Nephron (organoid): ENCODE results near the gene HIPK4.
A peak's percentile ranks its signal among the peaks of the same experiment; 100 is the strongest.

Source experiments
- H3K27ac Mint-ChIP-seq, 3 experiments: 2 replicates each; pipeline ENCODE4 v1.8.0; 2020; ENCODE audit warnings: mixed read lengths in 3 of 3, mild to moderate bottlenecking in 2 of 3, moderate library complexity in 1 of 3
- H3K27me3 Mint-ChIP-seq: 2 replicates; pipeline ENCODE4 v1.8.0; 2021; ENCODE audit warnings: low read depth, mild to moderate bottlenecking, moderate library complexity, mixed read lengths
- H3K36me3 Mint-ChIP-seq: 2 replicates; pipeline ENCODE4 v1.8.0; 2020; ENCODE audit warnings: low read depth, mixed read lengths
- H3K4me1 Mint-ChIP-seq: 2 replicates; pipeline ENCODE4 v1.8.0; 2020; ENCODE audit warnings: mixed read lengths
- H3K4me3 Mint-ChIP-seq, 3 experiments: 2 replicates each; pipeline ENCODE4 v1.8.0; 2020; ENCODE audit warnings: mild to moderate bottlenecking in 3 of 3, mixed read lengths in 3 of 3, moderate library complexity in 2 of 3
- H3K9me3 Mint-ChIP-seq: 2 replicates; pipeline ENCODE4 v1.8.0; 2020; ENCODE audit warnings: mixed read lengths
- CTCF ChIP-seq, 3 experiments: fragments of 200-600 bp; sonication (generic); IDR thresholded peaks; one replicate each; pipeline ENCODE4 v1.5.0; 2021; ENCODE audit warnings: antibody characterized with exemption in 3 of 3; ENCODE audit not compliant: unreplicated experiment in 3 of 3

The HIPK4 gene

GRCh38 chr19:40341601-40342482 is 48.1 kb downstream of the HIPK4 start:
- Mint-ChIP-seq H3K9me3 (no peaks in the 10 kb centered on the region), H3K27me3 (no peaks in the 10 kb centered on the region), H3K4me3 (peak overlapping the region; percentile 29 to 85 (median 71)), H3K27ac (peak overlapping the region; percentile 76 to 98 (median 82)), H3K4me1 (peaks cover 46% of the 10 kb centered on the region), H3K36me3 (peaks cover 17% of the 10 kb centered on the region)
- no peak for TF ChIP-seq CTCF (IDR thresholded peaks at IDR 0.05; ENCODE audit: unreplicated experiment in 3 of 3)

GRCh38 chr19:40339018-40339728 is 50.8 kb downstream of the HIPK4 start:
- Mint-ChIP-seq H3K36me3 (peaks cover 25% of the 10 kb centered on the region), H3K27ac (peak overlapping the region in 1 of 3 experiments; percentile 15), H3K9me3 (no peaks in the 10 kb centered on the region)

GRCh38 chr19:40337594-40337993 is 52.4 kb downstream of the HIPK4 start:
- no peaks in the 10 kb centered on the region for H3K27me3 Mint-ChIP-seq
- H3K27ac Mint-ChIP-seq = no peak overlapping the region
- H3K4me3 Mint-ChIP-seq = no peak overlapping the region
- TF ChIP-seq CTCF (IDR thresholded peaks at IDR 0.05; ENCODE audit: unreplicated experiment in 3 of 3) = no peak
- peaks cover 22% of the 10 kb centered on the region for H3K4me1 Mint-ChIP-seq
- peaks cover 36% of the 10 kb centered on the region for H3K36me3 Mint-ChIP-seq
- H3K9me3 Mint-ChIP-seq = no peaks in the 10 kb centered on the region

More at GRCh38 chr19:40339018-40339728, 50.8 kb downstream of the HIPK4 start:
- no peak for TF ChIP-seq CTCF (IDR thresholded peaks at IDR 0.05; ENCODE audit: unreplicated experiment in 3 of 3)
- peaks cover 36% of the 10 kb centered on the region for H3K4me1 Mint-ChIP-seq
- no peaks in the 10 kb centered on the region for H3K27me3 Mint-ChIP-seq
- H3K4me3 Mint-ChIP-seq = no peak overlapping the region

- Mint-ChIP-seq H3K27ac (no peak overlapping the region), H3K36me3 (peaks cover 38% of the 10 kb centered on the region), H3K4me3 (no peak overlapping the region), H3K9me3 (no peaks in the 10 kb centered on the region), H3K4me1 (peaks cover 18% of the 10 kb centered on the region), H3K27me3 (no peaks in the 10 kb centered on the region)
- no peak for TF ChIP-seq CTCF (IDR thresholded peaks at IDR 0.05; ENCODE audit: unreplicated experiment in 3 of 3)
Observed at GRCh38 chr19:40337107-40337506, 52.9 kb downstream of the HIPK4 start.

GRCh38 chr19:40336601-40336900 is 53.4 kb downstream of the HIPK4 start:
- H3K36me3 Mint-ChIP-seq = peaks cover 41% of the 10 kb centered on the region
- H3K4me3 Mint-ChIP-seq = no peak overlapping the region
- no peaks in the 10 kb centered on the region for H3K27me3 Mint-ChIP-seq
- no peaks in the 10 kb centered on the region for H3K9me3 Mint-ChIP-seq
- no peak for TF ChIP-seq CTCF (IDR thresholded peaks at IDR 0.05; ENCODE audit: unreplicated experiment in 3 of 3)
- H3K27ac Mint-ChIP-seq = no peak overlapping the region
- peaks cover 12% of the 10 kb centered on the region for H3K4me1 Mint-ChIP-seq
